ENCODE data around the gene IL18. TPM values are rescaled to one million over a fixed set of nuclear protein-coding genes. Genes with fewer than 3 reads are reported as not detected.

The IL18 gene
- total and polyA plus RNA-seq, 2 of the 8 experiments (the other 6 are each of a cell fraction or from before 2014, with no cell fraction given) = 0.29 to 0.84 TPM

DNA sequence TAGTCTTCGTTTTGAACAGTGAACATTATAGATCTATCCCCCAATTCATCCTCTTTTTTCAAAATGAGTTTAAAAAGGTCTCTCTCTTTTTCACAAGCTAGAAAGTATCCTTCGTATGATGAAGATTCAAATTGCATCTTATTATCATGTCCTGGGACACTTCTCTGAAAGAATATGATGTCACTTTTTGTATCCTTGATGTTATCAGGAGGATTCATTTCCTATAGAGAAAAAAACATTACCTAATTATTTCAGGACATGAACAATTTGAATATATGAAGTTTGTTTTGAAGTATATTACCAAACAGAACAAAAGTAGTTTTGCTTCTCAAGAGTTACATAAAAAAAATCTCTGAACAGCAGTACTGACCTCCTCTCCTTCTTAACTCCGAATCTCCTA lies 20.3 kb downstream of the IL18 start:
- H2BK120ac ChIP-seq (replicated peaks; ENCODE audit: low read depth, low read length) = no peak overlapping the region
- H2BK15ac ChIP-seq (ENCODE audit: low read length) = no peak overlapping the region
- H3K9me3 ChIP-seq (ENCODE audit: insufficient read depth in 2 of 2, low read depth in 1 of 2, low read length in 1 of 2) = no peaks in the 10 kb centered on the region
- 87% methylated on average over 3 of the region's 3 CpGs; no CpG with 5 or more reads in 1 of the 2 experiments for WGBS, 2 experiments (ENCODE audit: extremely low coverage in 1 of 2, insufficient coverage in 1 of 2, insufficient read length in 1 of 2, insufficient replicate concordance in 2 of 2, low coverage in 1 of 2, low lambda C conversion rate in 2 of 2, missing lambda C conversion rate in 1 of 2)
- H2BK12ac ChIP-seq (ENCODE audit: low read depth, low read length) = no peak overlapping the region
- H3K79me2 ChIP-seq (ENCODE audit: control insufficient read depth in 1 of 2, insufficient read depth in 2 of 2, low read length in 2 of 2) = no peaks in the 10 kb centered on the region
- no peak for TF ChIP-seq TAF1 (IDR thresholded peaks at IDR 0.05; ENCODE audit: low read depth, low read length)
- H3K18ac ChIP-seq (ENCODE audit: extremely low read depth, low read length) = no peak overlapping the region
- no peak overlapping the region for H4K8ac ChIP-seq (ENCODE audit: extremely low read depth, insufficient read depth, low read length)
- no peak overlapping the region for H3K4me3 ChIP-seq (ENCODE audit: extremely low read depth in 1 of 4, insufficient read depth in 2 of 4, low read depth in 3 of 4, low read length in 4 of 4)
- H3K4me2 ChIP-seq (ENCODE audit: insufficient read depth in 1 of 2, low read depth in 2 of 2, low read length in 2 of 2) = no peak overlapping the region
- no peaks in the 10 kb centered on the region for H4K20me1 ChIP-seq (replicated peaks in 1 of 2; ENCODE audit: control insufficient read depth in 1 of 2, insufficient read depth in 2 of 2, low read length in 2 of 2)
- no peak overlapping the region for H4K5ac ChIP-seq (ENCODE audit: insufficient read length, low read depth, low read length)
- no peaks in the 10 kb centered on the region for H3K23me2 ChIP-seq (ENCODE audit: low read depth, low read length)
- H2BK20ac ChIP-seq (ENCODE audit: low read length) = no peak overlapping the region
- H3K79me1 ChIP-seq (ENCODE audit: low read depth, low read length) = no peaks in the 10 kb centered on the region
- H4K91ac ChIP-seq (replicated peaks; ENCODE audit: insufficient read length, low read length) = no peak overlapping the region
- H3K4me1 ChIP-seq (replicated peaks in 1 of 4; ENCODE audit: control insufficient read depth in 3 of 4, insufficient read depth in 4 of 4, low read length in 3 of 4) = no peaks in the 10 kb centered on the region
- FAIRE-seq = no peak
- no peak overlapping the region for H2AFZ ChIP-seq (ENCODE audit: low read length)
- H3K36me3 ChIP-seq (ENCODE audit: control insufficient read depth in 2 of 4, insufficient read depth in 4 of 4, low read length in 3 of 4) = no peaks in the 10 kb centered on the region
- no peak overlapping the region for H3K14ac ChIP-seq (ENCODE audit: insufficient read length)
- H3K4ac ChIP-seq (replicated peaks; ENCODE audit: insufficient read length, low read depth, low read length) = no peak overlapping the region
- ChIA-PET POLR2A (ENCODE audit: partially characterized antibody) (no interaction called here), CTCF (ENCODE audit: partially characterized antibody) (interaction anchor here (0.9 kb wide), 1 partner anchor 76 kb away, joined by 3 read pairs; no protein-coding TSS in a partner anchor)
- no peaks in the 10 kb centered on the region for H3K27me3 ChIP-seq (replicated peaks in 1 of 4; ENCODE audit: control insufficient read depth in 3 of 4, extremely low read depth in 1 of 4, insufficient read depth in 3 of 4, low read length in 3 of 4)
- no peak overlapping the region for H3K9ac ChIP-seq (replicated peaks in 1 of 4; ENCODE audit: extremely low read depth in 1 of 4, low read depth in 3 of 4, low read length in 3 of 4)
- H3K56ac ChIP-seq (replicated peaks; ENCODE audit: insufficient read length, low read depth, low read length) = no peak overlapping the region
- H3K23ac ChIP-seq (ENCODE audit: insufficient read length) = no peak overlapping the region
- no peak overlapping the region for H2AK5ac ChIP-seq (ENCODE audit: low read depth, low read length)
- no peak overlapping the region for H3K27ac ChIP-seq (ENCODE audit: low read depth, low read length)
- DNase-seq (ENCODE audit: low read depth in 1 of 2, low spot score in 2 of 2) = no peak
- H2BK5ac ChIP-seq (ENCODE audit: low read depth, low read length) = no peak overlapping the region

All from H1 (cell line).